ENCODE measurements around the gene ALPI.
"Not testable (repeated sequence)": the region's sequence is repeated elsewhere in the genome, so short reads cannot be mapped to it uniquely, and the experiment has no call there.

ALPI gene

GRCh38 chr2:232455426-232456255, at the start of gene ALPI:
Gene ALPI, plus strand, starts transcription at chr2:232456153. Its CDS starts 47 bp downstream, at chr2:232456200.
- no peak for DNase-seq (ENCODE audit: low read depth)

- no peak for DNase-seq (ENCODE audit: low read depth)
These were observed 49.2 kb upstream of the ALPI start, which contains the start of gene ALPG for GRCh38 chr2:232406556-232407310. Gene ALPG, plus strand, starts transcription at chr2:232406844. Its CDS starts 51 bp downstream, at chr2:232406895.

DNA sequence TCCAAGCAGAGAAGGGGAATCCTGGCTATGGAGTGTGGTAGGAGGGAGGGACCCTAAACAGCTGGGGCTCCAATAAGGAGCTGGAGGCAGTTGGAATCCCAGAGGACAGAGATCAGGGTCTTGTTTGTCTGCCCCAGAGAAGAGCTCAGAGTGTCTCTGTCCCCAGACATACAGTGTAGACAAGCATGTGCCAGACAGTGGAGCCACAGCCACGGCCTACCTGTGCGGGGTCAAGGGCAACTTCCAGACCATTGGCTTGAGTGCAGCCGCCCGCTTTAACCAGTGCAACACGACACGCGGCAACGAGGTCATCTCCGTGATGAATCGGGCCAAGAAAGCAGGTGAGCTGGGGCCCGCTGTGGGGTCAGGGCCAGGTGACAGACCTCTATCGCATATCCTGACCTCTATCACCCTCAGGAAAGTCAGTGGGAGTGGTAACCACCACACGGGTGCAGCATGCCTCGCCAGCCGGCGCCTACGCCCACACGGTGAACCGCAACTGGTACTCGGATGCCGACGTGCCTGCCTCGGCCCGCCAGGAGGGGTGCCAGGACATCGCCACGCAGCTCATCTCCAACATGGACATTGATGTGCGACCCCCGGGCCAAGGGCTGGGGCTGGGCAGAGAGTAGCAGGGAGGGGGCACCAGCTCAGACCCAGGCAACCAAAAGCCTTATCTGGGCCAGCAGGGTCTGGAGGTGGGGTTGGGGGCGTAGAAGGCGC, 48.4 kb upstream of the ALPI start:
- not testable (repeated sequence) for DNase-seq (ENCODE audit: low read depth)

GRCh38 chr2:232408269-232408668, 47.7 kb upstream of the ALPI start:
- not testable (repeated sequence) for DNase-seq (ENCODE audit: low read depth)

GRCh38 chr2:232409617-232410016, 46.3 kb upstream of the ALPI start:
- DNase-seq (ENCODE audit: low read depth) = not testable (repeated sequence)

DNA sequence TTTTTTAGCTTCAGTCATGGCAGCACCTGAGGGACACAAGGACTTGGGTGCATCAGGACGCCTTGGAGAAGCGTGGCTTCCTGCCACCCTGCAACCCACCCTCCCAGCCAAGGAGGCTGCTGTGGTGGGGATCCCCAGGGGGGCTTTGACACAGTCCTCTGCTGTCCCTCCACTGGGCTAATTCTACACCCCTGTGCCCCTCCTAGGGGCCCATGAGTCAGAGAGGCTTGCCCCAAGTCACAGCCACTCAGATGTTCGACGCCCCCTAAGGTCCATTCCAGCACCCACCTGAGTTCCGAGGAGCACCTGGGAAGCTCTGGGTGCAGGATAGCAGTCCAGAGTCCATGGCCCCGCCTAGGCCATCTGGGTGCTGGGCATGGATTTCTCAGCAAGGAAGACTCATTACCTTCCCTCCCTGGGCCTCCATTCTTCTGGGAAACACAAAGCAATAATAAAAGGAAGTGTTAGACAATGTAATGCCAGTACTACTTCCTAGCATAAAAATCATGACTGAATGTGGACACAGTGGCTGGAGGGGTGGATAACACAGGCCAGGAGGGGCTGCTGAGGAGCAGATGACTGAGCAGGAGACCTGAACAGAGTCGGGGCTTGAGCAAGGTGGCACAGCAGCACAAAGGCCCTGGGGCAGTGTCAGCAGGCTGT, 45.6 kb upstream of the ALPI start:
- no peak for DNase-seq (ENCODE audit: low read depth)

GRCh38 chr2:232411901-232412629, 43.9 kb upstream of the ALPI start:
- DNase-seq (ENCODE audit: low read depth) = no peak

DNA sequence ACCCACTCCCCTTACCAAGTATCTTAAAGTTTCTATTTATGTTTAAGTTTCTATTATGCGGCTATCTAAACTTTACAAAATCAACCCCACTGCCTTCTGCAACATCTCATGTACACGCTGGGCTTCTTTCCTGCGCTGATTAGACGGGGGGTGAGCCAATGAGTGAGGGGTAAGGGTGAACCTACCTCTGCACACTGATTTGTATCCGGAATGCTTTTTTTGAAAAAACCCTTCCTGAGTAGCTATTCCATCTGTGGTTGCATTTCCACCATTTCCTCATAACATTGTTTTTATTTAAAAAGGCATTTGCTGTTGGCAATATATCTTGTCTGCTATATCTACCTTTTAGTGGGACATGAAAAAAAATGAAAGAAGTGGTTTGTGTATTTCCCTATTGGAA, 43.0 kb upstream of the ALPI start:
- DNase-seq (ENCODE audit: low read depth) = no peak

DNA sequence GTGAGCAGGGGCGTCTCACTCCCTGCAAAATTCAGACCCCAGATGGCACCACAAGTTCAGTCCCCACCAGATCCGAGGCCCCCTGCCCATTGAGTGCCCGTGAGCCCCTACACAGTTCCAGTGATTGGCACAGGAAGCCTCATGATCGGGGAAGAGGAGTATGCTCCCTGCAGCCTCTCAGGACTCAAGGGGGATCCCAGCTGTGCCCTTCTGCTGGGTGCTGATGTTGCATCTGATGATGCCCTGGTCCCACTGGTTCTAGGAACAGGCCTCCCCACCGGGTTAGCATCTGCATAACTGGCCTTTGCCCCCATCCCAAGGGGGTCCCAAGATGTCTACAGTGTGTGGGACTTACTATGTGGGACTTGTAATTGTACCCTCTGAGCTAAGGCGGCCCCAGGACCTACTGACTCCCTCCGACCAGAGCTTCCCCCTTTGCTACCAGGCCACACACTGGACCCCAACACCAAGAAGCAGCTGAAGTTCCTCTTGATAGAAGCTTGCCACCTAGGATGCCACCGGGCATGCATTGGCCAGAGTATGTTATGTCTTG, 40.7 kb upstream of the ALPI start:
- no peak for DNase-seq (ENCODE audit: low read depth)

DNA sequence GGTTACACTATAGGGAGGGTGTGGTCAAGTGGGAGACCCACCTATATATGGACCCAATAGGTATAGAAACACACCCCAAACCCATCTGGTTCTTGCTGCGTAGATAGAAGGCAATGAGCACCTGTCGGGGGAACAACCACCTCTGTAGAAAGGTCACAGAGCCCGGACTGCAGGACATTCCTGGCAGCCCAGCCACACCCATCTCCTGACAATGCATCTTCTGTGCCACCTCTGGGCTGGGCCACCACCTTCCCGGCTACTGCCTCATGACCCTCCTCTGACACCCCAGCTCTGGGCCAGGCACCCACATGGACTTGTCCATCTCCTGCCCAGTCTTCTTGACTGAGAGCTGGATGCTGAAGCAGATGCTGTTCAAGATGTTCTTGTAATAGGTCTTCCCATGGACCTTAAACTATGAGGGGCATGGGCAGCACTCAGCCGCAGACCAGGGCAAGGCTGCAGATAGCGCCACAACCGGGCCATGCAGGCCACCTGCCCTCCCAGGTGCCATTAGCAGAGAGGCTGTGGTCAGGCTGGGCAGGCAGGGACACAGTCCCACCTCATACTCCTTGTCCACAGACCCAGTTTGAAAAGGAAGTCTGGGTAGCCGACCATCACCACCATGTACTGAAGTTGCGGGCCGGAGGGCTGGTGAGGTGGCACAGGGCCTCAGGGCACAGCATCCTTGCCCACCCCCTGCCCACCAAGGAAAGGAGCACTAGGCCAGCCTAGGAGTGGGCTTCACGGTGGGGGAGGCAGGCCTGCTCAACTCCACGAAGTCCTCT, 40.0 kb upstream of the ALPI start:
- no peak for DNase-seq (ENCODE audit: low read depth)

DNA sequence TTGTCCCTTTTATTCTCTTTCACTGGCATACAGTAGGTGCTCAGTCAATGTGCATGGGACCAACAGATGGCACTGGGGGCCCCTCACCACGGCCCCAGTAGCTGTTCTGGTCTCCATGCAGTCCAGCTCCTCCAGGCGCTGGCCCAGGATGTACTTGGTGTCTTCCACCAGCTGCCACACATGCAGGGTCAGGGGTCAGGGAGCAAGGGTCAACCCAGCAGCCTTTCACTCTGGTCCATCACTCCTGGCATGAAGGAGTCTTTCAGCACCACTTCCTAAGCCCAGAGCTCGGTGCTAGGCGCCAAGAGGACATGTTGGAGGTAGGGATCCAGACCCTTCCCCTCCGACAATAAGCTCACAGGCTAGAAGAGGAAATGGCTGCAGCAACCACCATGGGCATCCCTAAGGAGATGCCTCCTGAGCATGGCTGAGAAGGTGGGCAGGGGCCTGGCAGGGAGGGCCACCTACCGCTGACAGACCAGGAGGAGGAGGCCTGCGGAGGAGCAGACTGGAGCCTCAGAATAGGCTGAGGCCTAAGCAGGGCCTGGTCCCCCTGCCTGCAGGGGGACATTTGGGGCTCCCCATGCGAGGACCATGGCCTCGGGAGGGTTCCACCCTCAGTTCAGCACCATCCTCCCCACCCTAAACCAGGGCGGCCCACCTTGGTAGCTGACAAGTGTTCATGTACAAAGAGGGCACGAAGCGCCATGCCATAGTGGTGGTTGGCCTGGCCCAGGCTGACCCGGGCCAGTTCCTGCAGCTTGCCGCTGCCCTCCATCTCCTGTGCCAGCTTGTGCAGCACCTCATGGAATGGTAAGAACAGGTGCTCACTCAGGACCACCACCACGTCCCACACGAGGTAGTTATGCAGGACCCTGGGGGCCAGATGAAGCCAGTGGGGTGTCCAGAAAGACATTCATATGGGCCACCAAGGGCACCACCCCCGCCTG, 39.2 kb upstream of the ALPI start:
- no peak for DNase-seq (ENCODE audit: low read depth)

DNA sequence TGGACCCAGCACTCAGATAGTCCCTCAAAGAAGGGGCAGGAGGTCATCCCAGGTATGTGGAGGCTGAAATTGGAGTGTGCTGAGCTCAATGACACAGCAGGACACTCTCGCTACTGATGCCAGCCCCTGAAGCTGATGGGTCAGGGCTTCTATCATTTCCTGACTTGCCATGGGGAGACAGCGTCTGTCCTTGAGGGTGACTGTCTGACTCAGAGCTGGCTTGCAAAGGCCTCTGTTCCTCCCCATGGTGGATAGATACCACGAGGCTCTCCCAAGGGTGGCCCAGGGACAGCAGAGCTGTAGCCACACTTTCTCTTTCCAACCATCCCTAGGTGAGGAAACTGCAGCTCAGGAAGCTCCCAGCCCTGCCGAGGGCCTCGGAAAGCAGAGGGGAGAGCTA, 38.5 kb upstream of the ALPI start:
- no peak for DNase-seq (ENCODE audit: low read depth)

GRCh38 chr2:232418056-232418455, 37.9 kb upstream of the ALPI start:
- DNase-seq (ENCODE audit: low read depth) = no peak

GRCh38 chr2:232418466-232419244, 37.3 kb upstream of the ALPI start:
- DNase-seq (ENCODE audit: low read depth) = no peak

GRCh38 chr2:232419245-232420072, 36.5 kb upstream of the ALPI start:
- DNase-seq (ENCODE audit: low read depth) = no peak

GRCh38 chr2:232420073-232420454, 35.9 kb upstream of the ALPI start:
- no peak for DNase-seq (ENCODE audit: low read depth)

GRCh38 chr2:232420463-232421188, 35.3 kb upstream of the ALPI start:
- DNase-seq (ENCODE audit: low read depth) = no peak

Data from stimulated activated CD4-positive, alpha-beta T cell treated with anti-CD3 and anti-CD28 coated beads, Interleukin-2, amount 100 ng/mL, for 4 hours (primary cell).